HTERT RPE-1 (cell line): ENCODE results near the gene PPM1H.

Experiments used
- in situ Hi-C: fragments of 300-500 bp; cut with MboI; formaldehyde crosslinking; loops from 4 replicates; pipeline ENCODE4 v1.14.3; 2020; ENCODE audit warnings: low sequenced_read_pairs

Gene PPM1H

GRCh38 chr12:62629971-62630739 lies 304.8 kb downstream of the PPM1H start:
- in situ Hi-C loops: no loop called here

- in situ Hi-C loops: no loop called here
Measured at GRCh38 chr12:62629413-62629812, 305.5 kb downstream of the PPM1H start.

GRCh38 chr12:62627181-62627580 lies 307.8 kb downstream of the PPM1H start:
- in situ Hi-C loops: no loop called here

GRCh38 chr12:62625228-62625627 lies 309.7 kb downstream of the PPM1H start:
- in situ Hi-C loops: no loop called here

GRCh38 chr12:62622177-62622576 lies 312.8 kb downstream of the PPM1H start:
- in situ Hi-C loops: no loop called here

- in situ Hi-C loops: no loop called here
Measured at GRCh38 chr12:62621101-62621638, 313.8 kb downstream of the PPM1H start.

GRCh38 chr12:62618930-62619329 lies 316.0 kb downstream of the PPM1H start:
- in situ Hi-C loops: no loop called here

- in situ Hi-C loops: no loop called here
Measured at GRCh38 chr12:62618319-62618718, 316.6 kb downstream of the PPM1H start.

GRCh38 chr12:62613081-62613480 lies 321.9 kb downstream of the PPM1H start:
- in situ Hi-C loops: no loop called here

GRCh38 chr12:62606654-62607053 lies 328.3 kb downstream of the PPM1H start:
- in situ Hi-C loops: no loop called here

- in situ Hi-C loops: no loop called here
Measured at GRCh38 chr12:62605981-62606380, 329.0 kb downstream of the PPM1H start.

- in situ Hi-C loops: no loop called here
Measured at GRCh38 chr12:62604871-62605270, 330.1 kb downstream of the PPM1H start.

- in situ Hi-C loops: no loop called here
Measured at GRCh38 chr12:62604373-62604772, 330.6 kb downstream of the PPM1H start.

GRCh38 chr12:62603811-62604098 lies 331.2 kb downstream of the PPM1H start:
- in situ Hi-C loops: no loop called here

- in situ Hi-C loops: no loop called here
Measured at GRCh38 chr12:62603061-62603810, 331.7 kb downstream of the PPM1H start.

- in situ Hi-C loops: no loop called here
Measured at GRCh38 chr12:62602255-62603060, 332.5 kb downstream of the PPM1H start.

- in situ Hi-C loops: no loop called here
Measured at GRCh38 chr12:62601765-62602164, 333.2 kb downstream of the PPM1H start.

- in situ Hi-C loops: loop anchor here (25.0 kb wide), 1 partner anchor 187 kb away; no protein-coding TSS in a partner anchor
Measured at GRCh38 chr12:62599854-62600437, 335.0 kb downstream of the PPM1H start.

GRCh38 chr12:62598846-62599245 lies 336.1 kb downstream of the PPM1H start:
- in situ Hi-C loops: loop anchor here (25.0 kb wide), 1 partner anchor 188 kb away; no protein-coding TSS in a partner anchor

GRCh38 chr12:62597253-62597652 lies 337.7 kb downstream of the PPM1H start:
- in situ Hi-C loops: loop anchor here (25.0 kb wide), 1 partner anchor 190 kb away; no protein-coding TSS in a partner anchor
